HUDEP-2 (cell line): ENCODE measurements around the gene DCAF11.
A peak's percentile ranks its signal among the peaks of the same experiment; 100 is the strongest.

Experiments
- DNase-seq, 76 experiments: peaks; one replicate each; lab custom pipeline; 2025; ENCODE audit not compliant: unreplicated experiment in 76 of 76; lab: John Stamatoyannopoulos, UW

Gene DCAF11

GRCh38 chr14:24136684-24137528 is 22.3 kb downstream of the DCAF11 start:
- DNase-seq = no peak

GRCh38 chr14:24137529-24138395 is 23.2 kb downstream of the DCAF11 start:
- no peak for DNase-seq

GRCh38 chr14:24138396-24139271 is 24.1 kb downstream of the DCAF11 start:
- DNase-seq = no peak

- peak in 1 of 76 experiments; percentile 5 for DNase-seq
Measured at GRCh38 chr14:24139272-24139934, 24.8 kb downstream of the DCAF11 start.

- DNase-seq = peak; percentile 87 to 100 (median 99)
Measured at GRCh38 chr14:24141097-24141880, 26.7 kb downstream of the DCAF11 start, which contains the start of gene EMC9. Gene EMC9, minus strand, starts transcription at chr14:24141591. Its CDS starts 287 bp downstream, at chr14:24141304.

- DNase-seq = no peak
Measured at GRCh38 chr14:24143511-24143910, 28.9 kb downstream of the DCAF11 start.

- no peak for DNase-seq
Measured at GRCh38 chr14:24144451-24144850, 29.9 kb downstream of the DCAF11 start.

- no peak for DNase-seq
Measured at GRCh38 chr14:24145219-24145618, 30.6 kb downstream of the DCAF11 start.

GRCh38 chr14:24145690-24146452 is 31.3 kb downstream of the DCAF11 start:
- DNase-seq = no peak

GRCh38 chr14:24146453-24146977 is 31.9 kb downstream of the DCAF11 start, which contains the start of gene PSME2:
Gene PSME2, minus strand, starts transcription at chr14:24146610. Its CDS starts 29 bp downstream, at chr14:24146581.
- DNase-seq = peak in 75 of 76 experiments; percentile 39 to 94 (median 81)

GRCh38 chr14:24146978-24147760 is 32.6 kb downstream of the DCAF11 start, which contains the start of gene RNF31:
Gene RNF31, plus strand, starts transcription at chr14:24147498. Its CDS starts 201 bp downstream, at chr14:24147699.
- DNase-seq = peak; percentile 47 to 99 (median 95)

GRCh38 chr14:24147761-24148428 is 33.3 kb downstream of the DCAF11 start:
- peak in 2 of 76 experiments; percentile 3 to 12 for DNase-seq

GRCh38 chr14:24149302-24149969 is 34.9 kb downstream of the DCAF11 start:
- DNase-seq = no peak

- no peak for DNase-seq
Measured at GRCh38 chr14:24150061-24150460, 35.5 kb downstream of the DCAF11 start.

- no peak for DNase-seq
Measured at GRCh38 chr14:24150567-24150966, 36.0 kb downstream of the DCAF11 start.

- DNase-seq = no peak
Measured at GRCh38 chr14:24150993-24151392, 36.4 kb downstream of the DCAF11 start.
